Measurements from ENCODE around the gene PTGES. TPM values are rescaled to one million over a fixed set of nuclear protein-coding genes. Genes with fewer than 3 reads are reported as not detected.
A peak's percentile ranks its signal among the peaks of the same experiment; 100 is the strongest.
"Not testable (repeated sequence)": the region's sequence is repeated elsewhere in the genome, so short reads cannot be mapped to it uniquely, and the experiment has no call there.

Gene PTGES
- total and polyA plus RNA-seq, 3 experiments from 2014 or later: not detected

- H3K9me3 Mint-ChIP-seq; H3K27ac Mint-ChIP-seq; H3K36me3 Mint-ChIP-seq; H3K4me1 Mint-ChIP-seq; H3K36me3 ChIP-seq (ENCODE audit: insufficient read depth, low read length); H3K4me1 ChIP-seq (ENCODE audit: insufficient read depth, low read length); POLR2A ChIA-PET; H3K9me3 ChIP-seq (ENCODE audit: low read length); H3K4me3 Mint-ChIP-seq; H3K4me3 ChIP-seq (ENCODE audit: low read length); H3K27ac ChIP-seq (ENCODE audit: low read depth, low read length); DNase-seq; H3K27me3 ChIP-seq (ENCODE audit: insufficient read depth, low read length, poor library complexity, severe bottlenecking): not testable (repeated sequence)
- H3K27me3 Mint-ChIP-seq: peaks cover 2 to 11% of the 10 kb centered on the region in 2 donors
- CTCF ChIA-PET: interaction anchor here (1.1 kb wide), 2 partner anchors 11 to 42 kb away, joined by 3 to 6 read pairs; no protein-coding TSS in a partner anchor
Measured at GRCh38 chr9:129749052-129749451, 3.8 kb downstream of the PTGES start.

- Mint-ChIP-seq H3K27ac (no peak overlapping the region), H3K36me3 (no peaks in the 10 kb centered on the region), H3K4me1 (peaks cover 0 to 9% (median 2%) of the 10 kb centered on the region in 3 donors), H3K4me3 (no peak overlapping the region), H3K9me3 (no peaks in the 10 kb centered on the region), H3K27me3 (peaks cover 2 to 3% of the 10 kb centered on the region in 2 donors)
- DNase-seq: no peak
- H3K36me3 ChIP-seq (ENCODE audit: insufficient read depth, low read length): no peaks in the 10 kb centered on the region
- CTCF ChIA-PET: no interaction called here
- POLR2A ChIA-PET: no interaction called here
- H3K4me3 ChIP-seq (ENCODE audit: low read length): no peak overlapping the region
- H3K4me1 ChIP-seq (ENCODE audit: insufficient read depth, low read length): peaks cover 6% of the 10 kb centered on the region
- H3K27ac ChIP-seq (ENCODE audit: low read depth, low read length): no peak overlapping the region
- H3K27me3 ChIP-seq (ENCODE audit: insufficient read depth, low read length, poor library complexity, severe bottlenecking): no peaks in the 10 kb centered on the region
- H3K9me3 ChIP-seq (ENCODE audit: low read length): no peaks in the 10 kb centered on the region
Measured at GRCh38 chr9:129748249-129748648, 4.6 kb downstream of the PTGES start.

- peaks cover 0 to 1% of the 10 kb centered on the region in 2 donors for H3K27me3 Mint-ChIP-seq
- ChIA-PET POLR2A (no interaction called here), CTCF (interaction anchor here (0.8 to 1.3 kb wide), 3 partner anchors 8 to 10 kb away, joined by 3 to 4 read pairs (median 4); no protein-coding TSS in a partner anchor)
- H3K4me1 Mint-ChIP-seq: no peaks in the 10 kb centered on the region
- no peaks in the 10 kb centered on the region for H3K36me3 ChIP-seq (ENCODE audit: insufficient read depth, low read length)
- H3K4me3 ChIP-seq (ENCODE audit: low read length): no peak overlapping the region
- H3K27ac ChIP-seq (ENCODE audit: low read depth, low read length): no peak overlapping the region
- no peaks in the 10 kb centered on the region for H3K36me3 Mint-ChIP-seq
- no peak for DNase-seq
- H3K9me3 ChIP-seq (ENCODE audit: low read length): no peaks in the 10 kb centered on the region
- H3K4me1 ChIP-seq (ENCODE audit: insufficient read depth, low read length): no peaks in the 10 kb centered on the region
- no peak overlapping the region for H3K4me3 Mint-ChIP-seq
- H3K27me3 ChIP-seq (ENCODE audit: insufficient read depth, low read length, poor library complexity, severe bottlenecking): no peaks in the 10 kb centered on the region
- no peaks in the 10 kb centered on the region for H3K9me3 Mint-ChIP-seq
- no peak overlapping the region for H3K27ac Mint-ChIP-seq
Measured at GRCh38 chr9:129746092-129746777, 6.6 kb downstream of the PTGES start.

- no peaks in the 10 kb centered on the region for H3K4me1 Mint-ChIP-seq
- CTCF ChIA-PET: interaction anchor here (1.3 kb wide), 1 partner anchor 8 kb away, joined by 4 read pairs; no protein-coding TSS in a partner anchor
- no peaks in the 10 kb centered on the region for H3K9me3 Mint-ChIP-seq
- H3K27me3 Mint-ChIP-seq: peaks cover 0 to 5% of the 10 kb centered on the region in 2 donors
- POLR2A ChIA-PET: no interaction called here
- H3K27ac Mint-ChIP-seq: no peak overlapping the region
- H3K4me3 Mint-ChIP-seq: no peak overlapping the region
- no peaks in the 10 kb centered on the region for H3K27me3 ChIP-seq (ENCODE audit: insufficient read depth, low read length, poor library complexity, severe bottlenecking)
- DNase-seq: no peak
- H3K27ac ChIP-seq (ENCODE audit: low read depth, low read length): no peak overlapping the region
- no peak overlapping the region for H3K4me3 ChIP-seq (ENCODE audit: low read length)
- H3K4me1 ChIP-seq (ENCODE audit: insufficient read depth, low read length): no peaks in the 10 kb centered on the region
- no peaks in the 10 kb centered on the region for H3K36me3 ChIP-seq (ENCODE audit: insufficient read depth, low read length)
- H3K9me3 ChIP-seq (ENCODE audit: low read length): no peaks in the 10 kb centered on the region
- no peaks in the 10 kb centered on the region for H3K36me3 Mint-ChIP-seq
Measured at GRCh38 chr9:129745200-129745599, 7.6 kb downstream of the PTGES start.

GRCh38 chr9:129740666-129741464, 12.0 kb downstream of the PTGES start:
- ChIA-PET CTCF (interaction anchor here (1.0 to 4.9 kb wide), 3 partner anchors 14 to 43 kb away, joined by 3 to 59 read pairs (median 42); no protein-coding TSS in a partner anchor), POLR2A (no interaction called here)
- Histone ChIP-seq H3K27ac (ENCODE audit: low read depth, low read length) (no peak overlapping the region), H3K4me3 (ENCODE audit: low read length) (no peak overlapping the region), H3K27me3 (ENCODE audit: insufficient read depth, low read length, poor library complexity, severe bottlenecking) (no peaks in the 10 kb centered on the region), H3K36me3 (ENCODE audit: insufficient read depth, low read length) (no peaks in the 10 kb centered on the region), H3K4me1 (ENCODE audit: insufficient read depth, low read length) (peaks cover 13% of the 10 kb centered on the region), H3K9me3 (ENCODE audit: low read length) (no peaks in the 10 kb centered on the region)
- DNase-seq: no peak
- peaks cover 0 to 4% of the 10 kb centered on the region in 2 donors for H3K27me3 Mint-ChIP-seq
- no peaks in the 10 kb centered on the region for H3K36me3 Mint-ChIP-seq
- no peak overlapping the region for H3K4me3 Mint-ChIP-seq
- no peak overlapping the region for H3K27ac Mint-ChIP-seq
- H3K4me1 Mint-ChIP-seq: peaks cover 6 to 13% (median 9%) of the 10 kb centered on the region in 3 donors
- H3K9me3 Mint-ChIP-seq: no peaks in the 10 kb centered on the region

- Mint-ChIP-seq H3K36me3 (no peaks in the 10 kb centered on the region), H3K27me3 (peaks cover 0 to 5% of the 10 kb centered on the region in 2 donors), H3K9me3 (no peaks in the 10 kb centered on the region), H3K27ac (no peak overlapping the region), H3K4me3 (peak overlapping the region in 1 of 7 donors; percentile 44), H3K4me1 (peaks cover 6 to 13% (median 9%) of the 10 kb centered on the region in 3 donors)
- H3K9me3 ChIP-seq (ENCODE audit: low read length): no peaks in the 10 kb centered on the region
- H3K4me3 ChIP-seq (ENCODE audit: low read length): no peak overlapping the region
- no peak for DNase-seq
- H3K4me1 ChIP-seq (ENCODE audit: insufficient read depth, low read length): peaks cover 13% of the 10 kb centered on the region
- POLR2A ChIA-PET: interaction anchor here (0.5 kb wide), 1 partner anchor 965 kb away, joined by 5 read pairs; no protein-coding TSS in a partner anchor
- no peak overlapping the region for H3K27ac ChIP-seq (ENCODE audit: low read depth, low read length)
- H3K36me3 ChIP-seq (ENCODE audit: insufficient read depth, low read length): no peaks in the 10 kb centered on the region
- H3K27me3 ChIP-seq (ENCODE audit: insufficient read depth, low read length, poor library complexity, severe bottlenecking): no peaks in the 10 kb centered on the region
- CTCF ChIA-PET: interaction anchor here (1.0 to 4.9 kb wide), 3 partner anchors 13 to 44 kb away, joined by 3 to 59 read pairs (median 42); no protein-coding TSS in a partner anchor
Measured at GRCh38 chr9:129740174-129740573, 12.7 kb downstream of the PTGES start.

GRCh38 chr9:129739432-129739831, 13.4 kb downstream of the PTGES start:
- Histone ChIP-seq H3K27me3 (ENCODE audit: insufficient read depth, low read length, poor library complexity, severe bottlenecking) (no peaks in the 10 kb centered on the region), H3K4me3 (ENCODE audit: low read length) (no peak overlapping the region), H3K27ac (ENCODE audit: low read depth, low read length) (no peak overlapping the region), H3K36me3 (ENCODE audit: insufficient read depth, low read length) (no peaks in the 10 kb centered on the region), H3K4me1 (ENCODE audit: insufficient read depth, low read length) (peaks cover 13% of the 10 kb centered on the region), H3K9me3 (ENCODE audit: low read length) (no peaks in the 10 kb centered on the region)
- Mint-ChIP-seq H3K4me3 (peak overlapping the region in 4 of 7 donors; percentile 13 to 71 (median 40)), H3K27ac (peak overlapping the region in 1 of 8 donors; percentile 9), H3K9me3 (no peaks in the 10 kb centered on the region), H3K4me1 (peaks cover 6 to 13% (median 9%) of the 10 kb centered on the region in 3 donors), H3K27me3 (peaks cover 0 to 5% of the 10 kb centered on the region in 2 donors), H3K36me3 (no peaks in the 10 kb centered on the region)
- no peak for DNase-seq
- ChIA-PET CTCF (interaction anchor here (2.6 to 4.9 kb wide), 4 partner anchors 12 to 51 kb away, joined by 12 to 59 read pairs (median 32); no protein-coding TSS in a partner anchor), POLR2A (no interaction called here)
